WTC11 (cell line): Measurements from ENCODE around the gene PRSS16. TPM values are rescaled to one million over a fixed set of nuclear protein-coding genes. Genes with fewer than 3 reads are reported as not detected.

Source experiments
- ATAC-seq: fragments of 200-7000 bp; cut with Tn5 transposase; 2 replicates; pipeline ENCODE4 v1.10.0; 2021; ENCODE audit warnings: mild to moderate bottlenecking, moderate library complexity
- CTCF ChIA-PET: fragments of 300-600 bp; sonication (Branson Sonifier 250); formaldehyde crosslinking; loops from one replicate; lab custom pipeline; 2021; ENCODE audit warnings: antibody characterized with exemption; lab: Charles Lee
- POLR2A ChIA-PET: fragments of 350-600 bp; sonication (Branson Sonifier 250); formaldehyde crosslinking; loops from one replicate; lab custom pipeline; 2021; ENCODE audit warnings: antibody characterized with exemption; lab: Charles Lee
- DNase-seq: peaks from one replicate; pipeline ENCODE4 v3.0.0; 2021; ENCODE audit warnings: low spot score
- H3K27ac Mint-ChIP-seq: 2 replicates; pipeline ENCODE4 v1.8.0; 2021; ENCODE audit warnings: mixed read lengths
- H3K27me3 Mint-ChIP-seq: 2 replicates; pipeline ENCODE4 v1.8.0; 2021; ENCODE audit warnings: low read depth, mild to moderate bottlenecking, moderate library complexity, mixed read lengths
- H3K36me3 Mint-ChIP-seq: 2 replicates; pipeline ENCODE4 v1.8.0; 2021; ENCODE audit warnings: mixed read lengths
- H3K4me1 Mint-ChIP-seq: 2 replicates; pipeline ENCODE4 v1.8.0; 2022; ENCODE audit warnings: mixed read lengths
- H3K4me3 Mint-ChIP-seq: 2 replicates; pipeline ENCODE4 v1.8.0; 2021; ENCODE audit warnings: mild to moderate bottlenecking, moderate library complexity, mixed read lengths
- H3K9me3 Mint-ChIP-seq: 2 replicates; pipeline ENCODE4 v1.8.0; 2021; ENCODE audit warnings: mixed read lengths
- ETV6 ChIP-seq: sonication (generic); formaldehyde crosslinking; IDR thresholded peaks from 2 replicates; pipeline ENCODE4 v1.8.1; 2022; ENCODE audit warnings: mild to moderate bottlenecking, missing genetic modification reagents
- MYBL2 ChIP-seq: sonication (generic); formaldehyde crosslinking; IDR thresholded peaks from 2 replicates; pipeline ENCODE4 v1.8.1; 2023; ENCODE audit warnings: mild to moderate bottlenecking, moderate library complexity, missing genetic modification reagents
- NR2C2 ChIP-seq: sonication (generic); formaldehyde crosslinking; IDR thresholded peaks from 2 replicates; pipeline ENCODE4 v1.8.0; 2022; ENCODE audit warnings: mild to moderate bottlenecking, missing genetic modification reagents
- SP1 ChIP-seq: sonication (generic); formaldehyde crosslinking; conservative IDR thresholded peaks from 2 replicates; pipeline ENCODE4 v1.8.1; 2022; ENCODE audit warnings: missing genetic modification reagents
- TEAD1 ChIP-seq: sonication (generic); formaldehyde crosslinking; IDR thresholded peaks from 2 replicates; pipeline ENCODE4 v1.8.0; 2022; ENCODE audit warnings: mild to moderate bottlenecking, missing genetic modification reagents
- ZNF121 ChIP-seq: sonication (generic); formaldehyde crosslinking; IDR thresholded peaks from 2 replicates; pipeline ENCODE4 v1.8.0; 2023; ENCODE audit warnings: missing genetic modification reagents
- ZNF396 ChIP-seq: fragments of 250-450 bp; sonication (Bioruptor Pico); IDR thresholded peaks from 2 replicates; pipeline ENCODE4 v1.8.0; 2021; ENCODE audit warnings: mild to moderate bottlenecking, moderate library complexity, borderline replicate concordance
- total RNA-seq: library from RNA; stranded (reverse); gene quantifications from 3 replicates; pipeline ENCODE4 v1.2.3, GENCODE V29; 2021
- TF ChIP-seq, protein P1 (sequence below): sonication (generic); formaldehyde crosslinking; IDR thresholded peaks from 2 replicates; pipeline ENCODE4 v1.8.1; 2022; ENCODE audit warnings: low read depth, mild to moderate bottlenecking, moderate library complexity, missing genetic modification reagents, borderline replicate concordance
- TF ChIP-seq, protein P2 (sequence below): sonication (generic); formaldehyde crosslinking; IDR thresholded peaks from 2 replicates; pipeline ENCODE4 v1.8.1; 2022; ENCODE audit warnings: mild to moderate bottlenecking, moderate library complexity, missing genetic modification reagents
- TF ChIP-seq, protein P3 (sequence below): fragments of 200-600 bp; IDR thresholded peaks from 2 replicates; pipeline ENCODE4 v1.8.0; 2022; ENCODE audit warnings: antibody characterized with exemption
- TF ChIP-seq, protein P4 (sequence below): sonication (generic); formaldehyde crosslinking; IDR thresholded peaks from 2 replicates; pipeline ENCODE4 v1.8.1; 2023; ENCODE audit warnings: mild to moderate bottlenecking, moderate library complexity, missing genetic modification reagents
- TF ChIP-seq, protein P5 (sequence below): sonication (generic); formaldehyde crosslinking; IDR thresholded peaks from 2 replicates; pipeline ENCODE4 v1.8.0; 2022; ENCODE audit warnings: mild to moderate bottlenecking, missing genetic modification reagents
- TF ChIP-seq, protein P6 (sequence below): sonication (generic); formaldehyde crosslinking; IDR thresholded peaks from 2 replicates; pipeline ENCODE4 v1.8.0; 2022; ENCODE audit warnings: mild to moderate bottlenecking, missing genetic modification reagents
- TF ChIP-seq, protein P7 (sequence below): sonication (generic); formaldehyde crosslinking; IDR thresholded peaks from 2 replicates; pipeline ENCODE4 v1.8.0; 2022; ENCODE audit warnings: mild to moderate bottlenecking, missing genetic modification reagents
- TF ChIP-seq, protein P8 (sequence below): sonication (generic); formaldehyde crosslinking; IDR thresholded peaks from 2 replicates; pipeline ENCODE4 v1.8.1; 2023; ENCODE audit warnings: mild to moderate bottlenecking, missing genetic modification reagents

PRSS16 gene
- total RNA-seq, 1 experiment from 2014 or later, result 18.5 TPM

DNA sequence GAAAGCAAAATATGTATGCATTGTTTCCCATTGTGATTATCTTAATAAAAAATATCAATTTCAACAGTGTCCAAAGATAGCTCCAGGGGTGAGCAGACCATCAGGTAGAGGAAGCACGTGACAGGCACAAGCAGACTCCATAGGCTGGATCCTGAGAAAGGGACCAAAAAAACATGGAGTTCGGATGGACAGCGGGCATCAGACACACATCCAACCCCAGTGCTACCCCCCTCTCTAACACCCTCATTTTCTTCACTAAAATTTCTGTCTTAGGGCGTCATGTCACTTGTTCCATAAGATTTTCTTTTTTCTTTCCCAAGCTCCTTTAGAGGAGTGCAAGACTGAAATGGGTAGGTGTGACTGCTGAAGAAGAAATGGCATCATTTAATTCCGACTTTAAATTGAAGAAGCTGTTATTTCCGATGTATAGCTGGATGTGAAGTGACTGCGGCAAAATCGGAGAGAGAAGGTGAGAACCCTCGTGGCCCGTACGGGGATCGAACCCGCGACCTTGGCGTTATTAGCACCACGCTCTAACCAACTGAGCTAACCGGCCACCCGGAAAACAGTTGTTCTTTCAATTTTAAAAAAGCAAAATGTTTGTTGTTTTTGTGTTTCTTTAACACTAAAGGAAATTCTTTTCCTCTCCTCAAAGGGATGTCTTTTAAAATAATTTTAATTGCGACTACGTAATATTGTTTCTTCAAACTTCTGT is 10.3 kb upstream of the PRSS16 start:
- TF ChIP-seq ZNF121 (no peak), SP1 (CRISPR knock-in tag) (0 out of 2 replicates have a peak, but pooled peaks have one; percentile 29), TEAD1 (0 out of 2 replicates have a peak, but pooled peaks have one; percentile 46), NR2C2 (no peak), MYBL2 (0 out of 2 replicates have a peak, but pooled peaks have one; percentile 41), ZNF396 (CRISPR knock-in tag) (no peak), ETV6 (CRISPR knock-in tag) (no peak)
- TF ChIP-seq, protein P1, sequence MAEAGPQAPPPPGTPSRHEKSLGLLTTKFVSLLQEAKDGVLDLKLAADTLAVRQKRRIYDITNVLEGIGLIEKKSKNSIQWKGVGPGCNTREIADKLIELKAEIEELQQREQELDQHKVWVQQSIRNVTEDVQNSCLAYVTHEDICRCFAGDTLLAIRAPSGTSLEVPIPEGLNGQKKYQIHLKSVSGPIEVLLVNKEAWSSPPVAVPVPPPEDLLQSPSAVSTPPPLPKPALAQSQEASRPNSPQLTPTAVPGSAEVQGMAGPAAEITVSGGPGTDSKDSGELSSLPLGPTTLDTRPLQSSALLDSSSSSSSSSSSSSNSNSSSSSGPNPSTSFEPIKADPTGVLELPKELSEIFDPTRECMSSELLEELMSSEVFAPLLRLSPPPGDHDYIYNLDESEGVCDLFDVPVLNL (CRISPR knock-in tag), result no peak
- TF ChIP-seq, protein P2, sequence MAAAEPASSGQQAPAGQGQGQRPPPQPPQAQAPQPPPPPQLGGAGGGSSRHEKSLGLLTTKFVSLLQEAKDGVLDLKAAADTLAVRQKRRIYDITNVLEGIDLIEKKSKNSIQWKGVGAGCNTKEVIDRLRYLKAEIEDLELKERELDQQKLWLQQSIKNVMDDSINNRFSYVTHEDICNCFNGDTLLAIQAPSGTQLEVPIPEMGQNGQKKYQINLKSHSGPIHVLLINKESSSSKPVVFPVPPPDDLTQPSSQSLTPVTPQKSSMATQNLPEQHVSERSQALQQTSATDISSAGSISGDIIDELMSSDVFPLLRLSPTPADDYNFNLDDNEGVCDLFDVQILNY (CRISPR knock-in tag), result no peak
- TF ChIP-seq, protein P3, sequence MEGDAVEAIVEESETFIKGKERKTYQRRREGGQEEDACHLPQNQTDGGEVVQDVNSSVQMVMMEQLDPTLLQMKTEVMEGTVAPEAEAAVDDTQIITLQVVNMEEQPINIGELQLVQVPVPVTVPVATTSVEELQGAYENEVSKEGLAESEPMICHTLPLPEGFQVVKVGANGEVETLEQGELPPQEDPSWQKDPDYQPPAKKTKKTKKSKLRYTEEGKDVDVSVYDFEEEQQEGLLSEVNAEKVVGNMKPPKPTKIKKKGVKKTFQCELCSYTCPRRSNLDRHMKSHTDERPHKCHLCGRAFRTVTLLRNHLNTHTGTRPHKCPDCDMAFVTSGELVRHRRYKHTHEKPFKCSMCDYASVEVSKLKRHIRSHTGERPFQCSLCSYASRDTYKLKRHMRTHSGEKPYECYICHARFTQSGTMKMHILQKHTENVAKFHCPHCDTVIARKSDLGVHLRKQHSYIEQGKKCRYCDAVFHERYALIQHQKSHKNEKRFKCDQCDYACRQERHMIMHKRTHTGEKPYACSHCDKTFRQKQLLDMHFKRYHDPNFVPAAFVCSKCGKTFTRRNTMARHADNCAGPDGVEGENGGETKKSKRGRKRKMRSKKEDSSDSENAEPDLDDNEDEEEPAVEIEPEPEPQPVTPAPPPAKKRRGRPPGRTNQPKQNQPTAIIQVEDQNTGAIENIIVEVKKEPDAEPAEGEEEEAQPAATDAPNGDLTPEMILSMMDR, result no peak
- TF ChIP-seq, protein P4, sequence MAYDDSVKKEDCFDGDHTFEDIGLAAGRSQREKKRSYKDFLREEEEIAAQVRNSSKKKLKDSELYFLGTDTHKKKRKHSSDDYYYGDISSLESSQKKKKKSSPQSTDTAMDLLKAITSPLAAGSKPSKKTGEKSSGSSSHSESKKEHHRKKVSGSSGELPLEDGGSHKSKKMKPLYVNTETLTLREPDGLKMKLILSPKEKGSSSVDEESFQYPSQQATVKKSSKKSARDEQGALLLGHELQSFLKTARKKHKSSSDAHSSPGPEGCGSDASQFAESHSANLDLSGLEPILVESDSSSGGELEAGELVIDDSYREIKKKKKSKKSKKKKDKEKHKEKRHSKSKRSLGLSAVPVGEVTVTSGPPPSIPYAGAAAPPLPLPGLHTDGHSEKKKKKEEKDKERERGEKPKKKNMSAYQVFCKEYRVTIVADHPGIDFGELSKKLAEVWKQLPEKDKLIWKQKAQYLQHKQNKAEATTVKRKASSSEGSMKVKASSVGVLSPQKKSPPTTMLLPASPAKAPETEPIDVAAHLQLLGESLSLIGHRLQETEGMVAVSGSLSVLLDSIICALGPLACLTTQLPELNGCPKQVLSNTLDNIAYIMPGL (CRISPR knock-in tag), result peak; percentile 77; the same call in 1 of the 2 replicates
- TF ChIP-seq, protein P5, sequence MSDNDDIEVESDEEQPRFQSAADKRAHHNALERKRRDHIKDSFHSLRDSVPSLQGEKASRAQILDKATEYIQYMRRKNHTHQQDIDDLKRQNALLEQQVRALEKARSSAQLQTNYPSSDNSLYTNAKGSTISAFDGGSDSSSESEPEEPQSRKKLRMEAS (CRISPR knock-in tag), result peak; percentile 34; the same call in 1 of the 2 replicates
- TF ChIP-seq, protein P6, sequence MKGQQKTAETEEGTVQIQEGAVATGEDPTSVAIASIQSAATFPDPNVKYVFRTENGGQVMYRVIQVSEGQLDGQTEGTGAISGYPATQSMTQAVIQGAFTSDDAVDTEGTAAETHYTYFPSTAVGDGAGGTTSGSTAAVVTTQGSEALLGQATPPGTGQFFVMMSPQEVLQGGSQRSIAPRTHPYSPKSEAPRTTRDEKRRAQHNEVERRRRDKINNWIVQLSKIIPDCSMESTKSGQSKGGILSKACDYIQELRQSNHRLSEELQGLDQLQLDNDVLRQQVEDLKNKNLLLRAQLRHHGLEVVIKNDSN (CRISPR knock-in tag), result 0 out of 2 replicates have a peak, but pooled peaks have one; percentile 16
- TF ChIP-seq, protein P7, sequence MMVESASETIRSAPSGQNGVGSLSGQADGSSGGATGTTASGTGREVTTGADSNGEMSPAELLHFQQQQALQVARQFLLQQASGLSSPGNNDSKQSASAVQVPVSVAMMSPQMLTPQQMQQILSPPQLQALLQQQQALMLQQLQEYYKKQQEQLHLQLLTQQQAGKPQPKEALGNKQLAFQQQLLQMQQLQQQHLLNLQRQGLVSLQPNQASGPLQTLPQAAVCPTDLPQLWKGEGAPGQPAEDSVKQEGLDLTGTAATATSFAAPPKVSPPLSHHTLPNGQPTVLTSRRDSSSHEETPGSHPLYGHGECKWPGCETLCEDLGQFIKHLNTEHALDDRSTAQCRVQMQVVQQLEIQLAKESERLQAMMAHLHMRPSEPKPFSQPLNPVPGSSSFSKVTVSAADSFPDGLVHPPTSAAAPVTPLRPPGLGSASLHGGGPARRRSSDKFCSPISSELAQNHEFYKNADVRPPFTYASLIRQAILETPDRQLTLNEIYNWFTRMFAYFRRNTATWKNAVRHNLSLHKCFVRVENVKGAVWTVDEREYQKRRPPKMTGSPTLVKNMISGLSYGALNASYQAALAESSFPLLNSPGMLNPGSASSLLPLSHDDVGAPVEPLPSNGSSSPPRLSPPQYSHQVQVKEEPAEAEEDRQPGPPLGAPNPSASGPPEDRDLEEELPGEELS (CRISPR knock-in tag), result no peak
- TF ChIP-seq, protein P8, sequence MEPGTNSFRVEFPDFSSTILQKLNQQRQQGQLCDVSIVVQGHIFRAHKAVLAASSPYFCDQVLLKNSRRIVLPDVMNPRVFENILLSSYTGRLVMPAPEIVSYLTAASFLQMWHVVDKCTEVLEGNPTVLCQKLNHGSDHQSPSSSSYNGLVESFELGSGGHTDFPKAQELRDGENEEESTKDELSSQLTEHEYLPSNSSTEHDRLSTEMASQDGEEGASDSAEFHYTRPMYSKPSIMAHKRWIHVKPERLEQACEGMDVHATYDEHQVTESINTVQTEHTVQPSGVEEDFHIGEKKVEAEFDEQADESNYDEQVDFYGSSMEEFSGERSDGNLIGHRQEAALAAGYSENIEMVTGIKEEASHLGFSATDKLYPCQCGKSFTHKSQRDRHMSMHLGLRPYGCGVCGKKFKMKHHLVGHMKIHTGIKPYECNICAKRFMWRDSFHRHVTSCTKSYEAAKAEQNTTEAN (CRISPR knock-in tag), result no peak
- TF ChIP-seq, all 79 proteins: peak for 6
- CTCF ChIA-PET, result interaction anchor here (0.6 to 4.0 kb wide), 7 partner anchors 14 to 915 kb away, joined by 3 to 25 read pairs (median 4); no protein-coding TSS in a partner anchor
- peak; percentile 80 for DNase-seq
- Mint-ChIP-seq H3K36me3 (no peaks in the 10 kb centered on the region), H3K27ac (no peak overlapping the region; the same call in 1 of the 2 replicates), H3K9me3 (no peaks in the 10 kb centered on the region), H3K27me3 (peaks cover 27% of the 10 kb centered on the region), H3K4me1 (peaks cover 21% of the 10 kb centered on the region), H3K4me3 (peak overlapping the region; percentile 85)
- POLR2A ChIA-PET, result interaction anchor here (2.4 kb wide), 1 partner anchor 14 kb away, joined by 14 read pairs; no protein-coding TSS in a partner anchor
- ATAC-seq, result peak; percentile 91
